ENCODE measurements around the gene AP3B1.

GRCh38 chr5:78077369-78078068, 217.0 kb downstream of the AP3B1 start:
- no peak for TF ChIP-seq CTCF (IDR thresholded peaks at IDR 0.05)
- TF ChIP-seq EZH2 (IDR thresholded peaks at IDR 0.05): no peak
- no peak for TF ChIP-seq EZH2phosphoT487 (IDR thresholded peaks at IDR 0.05)
